Measurements from ENCODE around the gene STAG3.

- TF ChIP-seq, protein P1, sequence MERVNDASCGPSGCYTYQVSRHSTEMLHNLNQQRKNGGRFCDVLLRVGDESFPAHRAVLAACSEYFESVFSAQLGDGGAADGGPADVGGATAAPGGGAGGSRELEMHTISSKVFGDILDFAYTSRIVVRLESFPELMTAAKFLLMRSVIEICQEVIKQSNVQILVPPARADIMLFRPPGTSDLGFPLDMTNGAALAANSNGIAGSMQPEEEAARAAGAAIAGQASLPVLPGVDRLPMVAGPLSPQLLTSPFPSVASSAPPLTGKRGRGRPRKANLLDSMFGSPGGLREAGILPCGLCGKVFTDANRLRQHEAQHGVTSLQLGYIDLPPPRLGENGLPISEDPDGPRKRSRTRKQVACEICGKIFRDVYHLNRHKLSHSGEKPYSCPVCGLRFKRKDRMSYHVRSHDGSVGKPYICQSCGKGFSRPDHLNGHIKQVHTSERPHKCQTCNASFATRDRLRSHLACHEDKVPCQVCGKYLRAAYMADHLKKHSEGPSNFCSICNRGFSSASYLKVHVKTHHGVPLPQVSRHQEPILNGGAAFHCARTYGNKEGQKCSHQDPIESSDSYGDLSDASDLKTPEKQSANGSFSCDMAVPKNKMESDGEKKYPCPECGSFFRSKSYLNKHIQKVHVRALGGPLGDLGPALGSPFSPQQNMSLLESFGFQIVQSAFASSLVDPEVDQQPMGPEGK (CRISPR knock-in tag; IDR thresholded peaks at IDR 0.05; ENCODE audit: borderline replicate concordance): no peak
- TF ChIP-seq ZC3H10 (CRISPR knock-in tag; IDR thresholded peaks at IDR 0.05) (no peak), TCF4 (CRISPR knock-in tag; IDR thresholded peaks at IDR 0.05; ENCODE audit: borderline replicate concordance) (no peak), ZFP3 (CRISPR knock-in tag; IDR thresholded peaks at IDR 0.05) (no peak), ESRRG (CRISPR knock-in tag; IDR thresholded peaks at IDR 0.05) (no peak), SNAI2 (CRISPR knock-in tag; IDR thresholded peaks at IDR 0.05) (no peak), TOX (CRISPR knock-in tag; IDR thresholded peaks at IDR 0.05; ENCODE audit: borderline replicate concordance) (no peak), ZNF565 (CRISPR knock-in tag; conservative IDR thresholded peaks at IDR 0.05; ENCODE audit: low read depth) (no peak), GLIS3 (CRISPR knock-in tag; IDR thresholded peaks at IDR 0.05) (no peak), RARB (CRISPR knock-in tag; IDR thresholded peaks at IDR 0.05) (no peak), ZNF8 (CRISPR knock-in tag; IDR thresholded peaks at IDR 0.05) (no peak), CSDC2 (CRISPR knock-in tag; IDR thresholded peaks at IDR 0.05) (no peak)
- TF ChIP-seq, protein P2, sequence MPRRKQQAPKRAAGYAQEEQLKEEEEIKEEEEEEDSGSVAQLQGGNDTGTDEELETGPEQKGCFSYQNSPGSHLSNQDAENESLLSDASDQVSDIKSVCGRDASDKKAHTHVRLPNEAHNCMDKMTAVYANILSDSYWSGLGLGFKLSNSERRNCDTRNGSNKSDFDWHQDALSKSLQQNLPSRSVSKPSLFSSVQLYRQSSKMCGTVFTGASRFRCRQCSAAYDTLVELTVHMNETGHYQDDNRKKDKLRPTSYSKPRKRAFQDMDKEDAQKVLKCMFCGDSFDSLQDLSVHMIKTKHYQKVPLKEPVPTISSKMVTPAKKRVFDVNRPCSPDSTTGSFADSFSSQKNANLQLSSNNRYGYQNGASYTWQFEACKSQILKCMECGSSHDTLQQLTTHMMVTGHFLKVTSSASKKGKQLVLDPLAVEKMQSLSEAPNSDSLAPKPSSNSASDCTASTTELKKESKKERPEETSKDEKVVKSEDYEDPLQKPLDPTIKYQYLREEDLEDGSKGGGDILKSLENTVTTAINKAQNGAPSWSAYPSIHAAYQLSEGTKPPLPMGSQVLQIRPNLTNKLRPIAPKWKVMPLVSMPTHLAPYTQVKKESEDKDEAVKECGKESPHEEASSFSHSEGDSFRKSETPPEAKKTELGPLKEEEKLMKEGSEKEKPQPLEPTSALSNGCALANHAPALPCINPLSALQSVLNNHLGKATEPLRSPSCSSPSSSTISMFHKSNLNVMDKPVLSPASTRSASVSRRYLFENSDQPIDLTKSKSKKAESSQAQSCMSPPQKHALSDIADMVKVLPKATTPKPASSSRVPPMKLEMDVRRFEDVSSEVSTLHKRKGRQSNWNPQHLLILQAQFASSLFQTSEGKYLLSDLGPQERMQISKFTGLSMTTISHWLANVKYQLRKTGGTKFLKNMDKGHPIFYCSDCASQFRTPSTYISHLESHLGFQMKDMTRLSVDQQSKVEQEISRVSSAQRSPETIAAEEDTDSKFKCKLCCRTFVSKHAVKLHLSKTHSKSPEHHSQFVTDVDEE (CRISPR knock-in tag; IDR thresholded peaks at IDR 0.05): no peak
Observed at GRCh38 chr7:100153708-100154535, 23.8 kb upstream of the STAG3 start.
